ENCODE measurements around the gene EFNB2.

DNA sequence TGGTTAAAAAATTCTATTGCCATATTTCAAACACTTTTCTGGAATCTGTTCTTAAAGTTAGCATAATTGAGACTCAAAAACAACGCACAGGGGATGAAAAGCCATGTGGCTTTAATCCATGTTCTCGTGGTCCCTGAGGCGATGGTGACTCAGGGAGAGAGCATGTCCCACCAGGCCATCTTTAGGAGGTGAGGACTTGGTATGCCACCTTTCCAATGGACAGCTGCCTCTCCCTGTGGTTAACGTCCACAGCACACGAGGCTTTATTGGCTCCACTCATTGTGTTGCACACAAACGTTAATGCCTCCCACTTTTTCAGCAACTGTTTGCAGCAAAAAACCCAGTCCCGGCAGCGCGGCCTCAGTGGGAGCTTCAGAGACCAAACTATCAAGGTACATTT is 51.4 kb downstream of the EFNB2 start:
- TF ChIP-seq, protein P1, sequence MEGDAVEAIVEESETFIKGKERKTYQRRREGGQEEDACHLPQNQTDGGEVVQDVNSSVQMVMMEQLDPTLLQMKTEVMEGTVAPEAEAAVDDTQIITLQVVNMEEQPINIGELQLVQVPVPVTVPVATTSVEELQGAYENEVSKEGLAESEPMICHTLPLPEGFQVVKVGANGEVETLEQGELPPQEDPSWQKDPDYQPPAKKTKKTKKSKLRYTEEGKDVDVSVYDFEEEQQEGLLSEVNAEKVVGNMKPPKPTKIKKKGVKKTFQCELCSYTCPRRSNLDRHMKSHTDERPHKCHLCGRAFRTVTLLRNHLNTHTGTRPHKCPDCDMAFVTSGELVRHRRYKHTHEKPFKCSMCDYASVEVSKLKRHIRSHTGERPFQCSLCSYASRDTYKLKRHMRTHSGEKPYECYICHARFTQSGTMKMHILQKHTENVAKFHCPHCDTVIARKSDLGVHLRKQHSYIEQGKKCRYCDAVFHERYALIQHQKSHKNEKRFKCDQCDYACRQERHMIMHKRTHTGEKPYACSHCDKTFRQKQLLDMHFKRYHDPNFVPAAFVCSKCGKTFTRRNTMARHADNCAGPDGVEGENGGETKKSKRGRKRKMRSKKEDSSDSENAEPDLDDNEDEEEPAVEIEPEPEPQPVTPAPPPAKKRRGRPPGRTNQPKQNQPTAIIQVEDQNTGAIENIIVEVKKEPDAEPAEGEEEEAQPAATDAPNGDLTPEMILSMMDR (IDR thresholded peaks at IDR 0.05): no peak
- TF ChIP-seq POLR2A (IDR thresholded peaks at IDR 0.05): no peak
